Forelimb muscle (tissue), 1 donor: ENCODE measurements around the gene GPATCH4. TPM values are rescaled to one million over a fixed set of nuclear protein-coding genes. Genes with fewer than 3 reads are reported as not detected.

ENCODE experiments used
- DNase-seq: peaks from one replicate; pipeline ENCODE4 v3.0.0-alpha.2; 2013; ENCODE audit warnings: low read depth
- polyA plus RNA-seq: library from polyadenylated mRNA; unstranded; fragments of 120-200 nt; gene quantifications from one replicate; pipeline ENCODE4 v1.2.1, GENCODE V29; 2013; ENCODE audit not compliant: insufficient read length

The GPATCH4 gene
- polyA plus RNA-seq, 1 donor: 30.5 TPM

DNA sequence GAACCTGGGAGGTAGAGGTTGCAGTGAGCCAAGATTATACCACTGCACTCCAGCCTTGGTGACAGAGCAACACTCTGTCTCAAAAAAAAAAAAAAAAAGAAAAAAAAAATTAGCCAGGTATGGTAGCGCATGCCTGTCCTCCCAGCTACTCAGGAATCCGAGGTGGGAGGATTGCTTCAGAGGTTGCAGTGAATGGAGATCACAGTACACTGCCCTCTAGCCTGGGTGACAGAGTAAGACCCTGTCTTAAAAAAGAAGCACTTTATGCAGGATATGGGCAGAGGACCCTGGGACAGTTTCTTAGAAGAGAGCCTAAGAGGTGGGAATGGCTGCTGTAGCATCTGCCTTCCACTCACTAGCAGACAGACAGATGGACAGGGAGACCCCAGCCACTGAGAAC, 51.9 kb downstream of the GPATCH4 start:
- DNase-seq: no peak

DNA sequence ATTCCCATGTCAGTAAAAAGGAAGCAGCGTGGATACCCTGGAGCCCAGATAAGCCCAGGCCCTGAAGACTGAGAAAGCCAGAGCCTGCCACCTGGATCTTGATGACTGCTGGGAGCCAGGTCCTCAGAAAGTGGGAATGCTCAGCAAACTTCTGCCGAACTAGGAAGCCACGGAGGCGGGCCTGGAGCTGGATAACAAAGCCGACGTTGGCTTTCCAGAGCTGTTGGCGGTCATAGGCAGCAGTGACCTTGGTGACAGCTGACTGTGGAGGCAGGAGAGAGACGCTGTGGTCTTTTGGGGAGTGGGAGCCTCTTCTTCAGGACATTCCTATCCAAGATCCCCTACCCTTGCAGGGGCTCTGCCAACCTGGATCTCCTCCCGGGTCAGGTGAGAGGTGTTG, 53.3 kb downstream of the GPATCH4 start:
- no peak for DNase-seq

DNA sequence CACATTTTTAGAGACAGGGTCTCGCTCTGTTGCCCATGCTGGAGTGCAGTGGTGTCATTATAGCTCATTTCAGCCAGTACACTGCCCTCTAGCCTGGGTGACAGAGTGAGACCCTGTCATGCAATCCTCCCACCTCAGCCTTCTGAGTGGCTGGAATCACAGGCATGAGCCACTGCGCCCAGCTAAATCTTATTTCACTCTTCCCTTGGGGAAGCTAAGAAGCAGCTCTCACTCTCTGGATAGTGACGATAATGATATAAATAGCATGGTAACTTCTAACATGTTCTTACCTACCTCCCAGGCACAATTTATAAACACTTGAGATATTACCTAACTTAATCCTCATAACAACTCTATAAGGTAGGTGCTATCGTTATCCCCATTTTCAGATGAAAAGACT, 53.8 kb downstream of the GPATCH4 start:
- no peak for DNase-seq

DNA sequence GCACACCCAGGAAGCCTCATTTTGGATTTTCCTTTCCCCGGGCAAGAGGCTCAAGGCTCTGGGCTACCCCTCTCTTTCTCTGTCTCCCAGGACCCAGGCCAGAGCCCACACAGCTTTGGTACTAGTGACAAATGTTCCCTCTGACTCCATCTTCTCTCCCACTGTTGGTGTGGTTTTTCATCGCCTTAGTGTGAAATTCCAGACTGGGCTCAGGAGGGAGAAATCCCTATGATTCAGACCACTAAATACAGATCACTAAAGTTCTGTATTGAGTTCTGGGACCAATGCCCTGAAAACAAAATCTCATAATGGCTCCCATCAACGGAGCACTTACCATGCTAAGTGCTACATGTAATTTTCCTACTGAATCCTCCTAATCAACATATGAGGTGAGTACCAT, 55.0 kb downstream of the GPATCH4 start:
- no peak for DNase-seq

DNA sequence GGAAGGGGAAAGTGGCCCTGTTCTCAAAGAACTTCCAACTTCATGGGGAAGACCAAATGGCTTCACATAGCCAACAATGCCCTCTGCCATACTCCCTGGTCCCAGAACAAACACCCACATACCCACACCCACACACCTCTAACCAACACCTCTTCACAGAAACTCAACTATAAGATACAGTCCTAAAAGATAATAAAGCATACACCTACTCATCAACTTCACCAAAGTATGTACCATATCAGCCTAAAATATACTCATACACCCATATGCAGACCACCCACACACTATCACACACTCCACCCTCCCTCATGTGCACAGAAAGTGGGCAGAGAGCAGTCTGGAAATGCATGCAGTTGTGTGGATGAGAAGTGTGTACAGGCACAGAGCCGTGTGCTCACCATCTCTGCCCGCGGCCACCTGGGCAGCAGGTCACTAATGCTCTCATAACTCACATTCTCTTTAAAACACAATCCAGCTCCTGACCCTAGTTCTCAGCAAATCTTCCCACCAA, 56.6 kb downstream of the GPATCH4 start:
- no peak for DNase-seq

Other genes with a start within 250 kb of the GPATCH4 start
- not detected for gene RHBG, start 232.3 kb downstream of the GPATCH4 start, polyA plus RNA-seq
- 78.6 TPM for gene MEF2D, start 100.7 kb downstream of the GPATCH4 start, polyA plus RNA-seq
- gene IQGAP3, start 28.9 kb downstream of the GPATCH4 start, polyA plus RNA-seq: 5.5 TPM
- gene TTC24, start 21.8 kb downstream of the GPATCH4 start, polyA plus RNA-seq: 0.32 TPM
- 26.2 TPM for gene NAXE, start 9.7 kb downstream of the GPATCH4 start, polyA plus RNA-seq
- gene HAPLN2, start 17.9 kb upstream of the GPATCH4 start, polyA plus RNA-seq: 0.43 TPM
- 1.2 TPM for gene BCAN, start 40.6 kb upstream of the GPATCH4 start, polyA plus RNA-seq
- 945 TPM for gene NES, start 75.9 kb upstream of the GPATCH4 start, polyA plus RNA-seq
- 349 TPM for gene CRABP2, start 104.1 kb upstream of the GPATCH4 start, polyA plus RNA-seq
- 20.7 TPM for gene METTL25B, start 127.0 kb upstream of the GPATCH4 start, polyA plus RNA-seq
- 23.3 TPM for gene ISG20L2, start 127.3 kb upstream of the GPATCH4 start, polyA plus RNA-seq
- 63.5 TPM for gene MRPL24, start 139.6 kb upstream of the GPATCH4 start, polyA plus RNA-seq
- 134 TPM for gene HDGF, start 150.2 kb upstream of the GPATCH4 start, polyA plus RNA-seq
- 65.4 TPM for gene PRCC, start 166.1 kb upstream of the GPATCH4 start, polyA plus RNA-seq
- gene SH2D2A, start 215.4 kb upstream of the GPATCH4 start, polyA plus RNA-seq: 0.39 TPM